ENCODE data around the gene CCDC112.

The CCDC112 gene

GRCh38 chr5:115338851-115339250 is 42.4 kb upstream of the CCDC112 start:
- DNase-seq (ENCODE audit: low read depth): no peak
- H3K4me3 ChIP-seq (ENCODE audit: low read depth, low read length): no peak overlapping the region
- no peak for TF ChIP-seq POLR2A (IDR thresholded peaks at IDR 0.05; ENCODE audit: extremely low read depth, insufficient read length)
- no peak for TF ChIP-seq MYC (IDR thresholded peaks at IDR 0.05; ENCODE audit: low read depth, low read length)
- no peak for TF ChIP-seq MAX (IDR thresholded peaks at IDR 0.05; ENCODE audit: low read depth, low read length)
- no peak for TF ChIP-seq CTCF (IDR thresholded peaks at IDR 0.05; ENCODE audit: low read depth, low read length)

GRCh38 chr5:115337882-115338281 is 41.4 kb upstream of the CCDC112 start:
- no peak for DNase-seq (ENCODE audit: low read depth)
- TF ChIP-seq POLR2A (IDR thresholded peaks at IDR 0.05; ENCODE audit: extremely low read depth, insufficient read length) (no peak), CTCF (IDR thresholded peaks at IDR 0.05; ENCODE audit: low read depth, low read length) (no peak), MAX (IDR thresholded peaks at IDR 0.05; ENCODE audit: low read depth, low read length) (no peak), MYC (IDR thresholded peaks at IDR 0.05; ENCODE audit: low read depth, low read length) (no peak)
- H3K4me3 ChIP-seq (ENCODE audit: low read depth, low read length): no peak overlapping the region

- H3K4me3 ChIP-seq (ENCODE audit: low read depth, low read length): no peak overlapping the region
- TF ChIP-seq MYC (IDR thresholded peaks at IDR 0.05; ENCODE audit: low read depth, low read length) (no peak), POLR2A (IDR thresholded peaks at IDR 0.05; ENCODE audit: extremely low read depth, insufficient read length) (no peak), CTCF (IDR thresholded peaks at IDR 0.05; ENCODE audit: low read depth, low read length) (no peak), MAX (IDR thresholded peaks at IDR 0.05; ENCODE audit: low read depth, low read length) (no peak)
- DNase-seq (ENCODE audit: low read depth): no peak
Measured at GRCh38 chr5:115336964-115337363, 40.5 kb upstream of the CCDC112 start.

GRCh38 chr5:115336201-115336720 is 39.8 kb upstream of the CCDC112 start:
- H3K4me3 ChIP-seq (ENCODE audit: low read depth, low read length): no peak overlapping the region
- no peak for DNase-seq (ENCODE audit: low read depth)
- TF ChIP-seq MYC (IDR thresholded peaks at IDR 0.05; ENCODE audit: low read depth, low read length) (no peak), POLR2A (IDR thresholded peaks at IDR 0.05; ENCODE audit: extremely low read depth, insufficient read length) (no peak), CTCF (IDR thresholded peaks at IDR 0.05; ENCODE audit: low read depth, low read length) (no peak), MAX (IDR thresholded peaks at IDR 0.05; ENCODE audit: low read depth, low read length) (no peak)

GRCh38 chr5:115335301-115335700 is 38.8 kb upstream of the CCDC112 start:
- TF ChIP-seq MAX (IDR thresholded peaks at IDR 0.05; ENCODE audit: low read depth, low read length) (no peak), POLR2A (IDR thresholded peaks at IDR 0.05; ENCODE audit: extremely low read depth, insufficient read length) (no peak), CTCF (IDR thresholded peaks at IDR 0.05; ENCODE audit: low read depth, low read length) (no peak), MYC (IDR thresholded peaks at IDR 0.05; ENCODE audit: low read depth, low read length) (no peak)
- no peak overlapping the region for H3K4me3 ChIP-seq (ENCODE audit: low read depth, low read length)
- DNase-seq (ENCODE audit: low read depth): no peak

Measured in NB4 (cell line).